Fibroblast of pulmonary artery (primary cell): ENCODE data around the gene NPAS3.

Experiments
- DNase-seq: peaks from one replicate; pipeline ENCODE4 v3.0.0-alpha.2; 2010; ENCODE audit warnings: low read depth
- H3K4me3 ChIP-seq: replicated peaks from 2 replicates; pipeline ENCODE4 v1.5.1; 2011; ENCODE audit warnings: low read depth, mild to moderate bottlenecking, control low read depth, low read length, moderate library complexity
- TF ChIP-seq, protein P1 (sequence below): IDR thresholded peaks from 2 replicates; pipeline ENCODE4 v1.5.1; 2011; ENCODE audit warnings: mild to moderate bottlenecking, control low read depth, low read length, inconsistent platforms; ENCODE audit errors: missing control alignments

NPAS3 gene

DNA sequence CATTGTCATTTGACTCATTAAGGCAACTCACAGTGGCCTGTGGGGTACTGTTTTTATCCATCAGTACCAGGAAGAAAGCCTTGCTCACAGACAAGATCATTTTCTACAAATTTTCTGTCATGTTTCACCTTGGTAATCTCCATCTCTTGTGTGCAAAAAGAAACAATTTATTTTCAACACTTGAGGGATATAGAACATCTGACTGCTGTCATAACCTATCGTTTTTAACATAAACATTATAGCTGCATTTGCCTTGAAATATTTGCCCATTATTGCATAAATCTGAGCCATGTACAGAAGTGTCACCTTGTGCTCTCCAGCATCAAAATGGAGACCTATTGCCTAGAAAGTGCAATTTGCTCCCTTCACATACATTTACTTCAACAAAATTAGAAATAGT lies 300.8 kb downstream of the NPAS3 start:
- no peak overlapping the region for H3K4me3 ChIP-seq
- no peak for DNase-seq
- TF ChIP-seq, protein P1, sequence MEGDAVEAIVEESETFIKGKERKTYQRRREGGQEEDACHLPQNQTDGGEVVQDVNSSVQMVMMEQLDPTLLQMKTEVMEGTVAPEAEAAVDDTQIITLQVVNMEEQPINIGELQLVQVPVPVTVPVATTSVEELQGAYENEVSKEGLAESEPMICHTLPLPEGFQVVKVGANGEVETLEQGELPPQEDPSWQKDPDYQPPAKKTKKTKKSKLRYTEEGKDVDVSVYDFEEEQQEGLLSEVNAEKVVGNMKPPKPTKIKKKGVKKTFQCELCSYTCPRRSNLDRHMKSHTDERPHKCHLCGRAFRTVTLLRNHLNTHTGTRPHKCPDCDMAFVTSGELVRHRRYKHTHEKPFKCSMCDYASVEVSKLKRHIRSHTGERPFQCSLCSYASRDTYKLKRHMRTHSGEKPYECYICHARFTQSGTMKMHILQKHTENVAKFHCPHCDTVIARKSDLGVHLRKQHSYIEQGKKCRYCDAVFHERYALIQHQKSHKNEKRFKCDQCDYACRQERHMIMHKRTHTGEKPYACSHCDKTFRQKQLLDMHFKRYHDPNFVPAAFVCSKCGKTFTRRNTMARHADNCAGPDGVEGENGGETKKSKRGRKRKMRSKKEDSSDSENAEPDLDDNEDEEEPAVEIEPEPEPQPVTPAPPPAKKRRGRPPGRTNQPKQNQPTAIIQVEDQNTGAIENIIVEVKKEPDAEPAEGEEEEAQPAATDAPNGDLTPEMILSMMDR, result no peak

DNA sequence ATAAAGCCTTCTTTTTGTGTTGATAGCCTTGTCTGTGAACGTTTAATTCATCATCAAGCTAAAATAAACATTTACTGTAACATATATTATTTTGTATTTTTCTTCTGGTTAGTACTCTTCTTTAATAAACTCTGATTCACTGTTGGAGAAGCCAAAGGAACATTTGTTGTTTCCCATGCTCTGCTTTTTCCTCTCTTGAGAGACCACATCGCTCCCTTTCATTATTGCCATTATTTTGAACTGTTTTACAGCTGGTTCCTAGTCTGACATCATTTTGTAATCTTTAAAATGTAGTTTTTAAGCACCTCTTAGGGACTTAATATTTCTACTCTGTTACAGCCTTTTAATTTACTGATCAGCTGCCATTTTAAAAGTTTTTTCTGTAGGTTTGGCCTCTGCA lies 301.8 kb downstream of the NPAS3 start:
- DNase-seq, result no peak
- TF ChIP-seq, protein P1, result no peak
- no peak overlapping the region for H3K4me3 ChIP-seq

DNA sequence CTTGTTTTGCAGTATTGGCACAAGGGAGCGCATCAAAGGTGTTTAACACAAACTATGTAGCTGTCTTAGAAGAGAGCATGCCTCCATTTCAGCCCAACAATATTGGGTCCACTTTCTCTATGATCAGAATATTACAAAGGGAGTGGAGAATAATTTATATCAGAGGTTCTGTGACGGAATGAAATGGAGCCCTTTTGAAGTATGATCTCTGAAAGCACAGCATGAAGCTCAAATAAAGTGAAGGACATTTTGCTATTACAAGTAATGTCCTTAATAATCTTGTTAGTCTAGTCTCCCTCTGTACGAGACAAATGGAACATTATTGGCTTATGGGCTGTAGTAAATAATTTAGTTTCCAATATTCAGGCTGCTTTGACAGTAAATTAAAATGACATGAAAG lies 302.7 kb downstream of the NPAS3 start:
- DNase-seq, result no peak
- no peak overlapping the region for H3K4me3 ChIP-seq
- TF ChIP-seq, protein P1, result no peak

DNA sequence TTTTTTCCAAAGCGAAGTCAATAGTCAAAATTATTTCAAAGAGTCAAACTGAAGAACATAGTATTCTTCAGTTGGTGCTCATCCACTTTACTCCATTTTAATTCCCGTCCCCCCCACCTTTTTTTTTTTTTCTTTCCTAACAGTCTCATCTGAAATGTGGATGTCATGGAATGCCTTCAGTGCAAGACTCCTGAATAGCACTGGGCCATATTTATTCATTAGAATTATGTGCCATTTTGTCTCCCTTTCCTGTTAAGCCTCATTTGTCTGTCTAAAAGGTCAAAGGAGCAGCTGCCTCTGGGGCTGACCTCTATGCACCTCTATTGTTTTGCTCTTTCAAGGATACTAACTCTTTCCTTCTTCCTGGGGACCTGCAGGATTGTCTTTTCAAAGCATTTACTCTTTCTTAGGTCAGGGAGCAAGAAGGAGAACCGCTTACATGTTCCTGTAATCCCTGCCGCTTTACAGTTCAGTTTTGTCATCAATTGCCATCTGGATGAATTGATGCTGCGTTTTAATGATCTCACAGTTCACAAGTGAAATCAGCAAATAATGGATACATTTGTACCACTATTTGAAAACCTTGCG lies 310.6 kb downstream of the NPAS3 start:
- no peak overlapping the region for H3K4me3 ChIP-seq
- DNase-seq, result no peak
- TF ChIP-seq, protein P1, result no peak

DNA sequence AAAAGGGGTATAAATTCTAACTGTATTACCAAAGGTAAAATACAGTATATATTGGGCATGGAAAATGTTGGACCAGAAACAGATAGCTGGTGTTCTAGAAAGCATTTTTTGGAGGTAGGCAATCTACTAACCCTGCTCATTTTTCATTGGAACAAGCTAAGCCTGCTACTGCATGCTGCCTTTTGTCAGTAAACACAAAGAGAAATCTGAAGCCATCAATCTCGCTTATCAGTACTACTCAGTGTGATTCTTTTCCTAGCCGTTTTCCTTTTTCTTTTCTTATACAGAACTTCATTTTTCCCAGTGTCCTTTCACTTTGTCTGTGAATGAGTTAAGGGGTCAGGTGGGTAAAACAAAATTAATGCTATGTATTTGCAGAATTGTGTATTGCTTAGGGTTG lies 312.3 kb downstream of the NPAS3 start:
- H3K4me3 ChIP-seq, result no peak overlapping the region
- no peak for DNase-seq
- TF ChIP-seq, protein P1, result no peak

DNA sequence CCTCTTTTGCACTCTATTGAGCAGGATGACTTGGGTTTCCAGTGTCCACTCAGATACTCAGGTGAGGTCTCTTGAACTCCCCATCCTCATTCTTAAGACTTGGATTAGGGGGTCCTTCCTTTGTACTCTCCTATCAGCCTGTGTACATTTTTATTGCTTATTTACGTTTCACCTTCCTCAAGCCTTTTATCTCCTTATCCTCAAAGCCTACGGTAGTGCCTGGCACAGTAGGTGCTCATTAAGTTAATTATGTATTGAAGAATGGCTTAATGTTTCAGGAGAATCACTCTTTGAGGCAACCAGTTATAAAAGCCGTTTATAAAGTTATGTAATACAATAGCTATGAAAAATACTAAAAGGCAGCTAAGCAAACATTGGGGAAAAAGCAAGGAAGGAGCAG lies 315.7 kb downstream of the NPAS3 start:
- TF ChIP-seq, protein P1, result no peak
- no peak for DNase-seq
- H3K4me3 ChIP-seq, result no peak overlapping the region

DNA sequence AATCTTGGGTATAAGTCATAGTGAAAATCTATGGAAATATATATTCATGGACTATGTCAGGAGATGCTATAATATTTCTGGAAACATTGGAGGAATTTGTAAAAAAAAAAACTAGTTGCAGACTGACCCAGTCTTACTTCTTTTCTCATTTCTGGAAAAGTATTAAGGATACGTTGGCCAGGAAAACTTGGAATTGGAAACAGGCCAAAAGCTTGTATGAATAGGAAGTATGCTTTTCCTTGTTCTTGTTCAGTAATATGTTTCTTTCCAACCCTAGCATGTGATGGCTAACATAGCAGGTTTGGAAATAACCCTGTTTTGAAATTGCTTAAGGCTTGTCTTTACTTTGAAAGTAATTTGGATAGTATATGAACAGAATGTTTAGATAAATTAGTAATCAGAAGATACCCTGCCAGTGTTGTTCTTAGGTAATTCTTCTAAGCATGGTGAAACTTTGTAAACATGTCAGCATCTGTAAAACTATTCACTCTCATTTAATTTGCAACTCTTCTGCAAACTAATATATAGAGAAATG lies 316.2 kb downstream of the NPAS3 start:
- DNase-seq, result peak; percentile 28
- TF ChIP-seq, protein P1, result no peak
- no peak overlapping the region for H3K4me3 ChIP-seq
